Endothelial cell (in vitro differentiated cells): ENCODE measurements around the gene CELF5. TPM values are rescaled to one million over a fixed set of nuclear protein-coding genes. Genes with fewer than 3 reads are reported as not detected.

Source experiments
- DNase-seq: peaks from one replicate; pipeline ENCODE4 v3.0.0; 2021; ENCODE audit warnings: low spot score
- H3K27ac Mint-ChIP-seq: one replicate; pipeline ENCODE4 v1.8.0; 2021; ENCODE audit warnings: mixed read lengths, inconsistent platforms; ENCODE audit not compliant: unreplicated experiment
- H3K27me3 Mint-ChIP-seq: one replicate; pipeline ENCODE4 v1.8.0; 2021; ENCODE audit warnings: mild to moderate bottlenecking, moderate library complexity, mixed read lengths, inconsistent platforms; ENCODE audit not compliant: unreplicated experiment
- H3K36me3 Mint-ChIP-seq: one replicate; pipeline ENCODE4 v1.8.0; 2021; ENCODE audit warnings: mild to moderate bottlenecking, low read depth, mixed read lengths, inconsistent platforms; ENCODE audit not compliant: unreplicated experiment
- H3K4me1 Mint-ChIP-seq: one replicate; pipeline ENCODE4 v1.8.0; 2021; ENCODE audit warnings: mild to moderate bottlenecking, mixed read lengths, inconsistent platforms; ENCODE audit not compliant: unreplicated experiment
- H3K4me3 Mint-ChIP-seq: one replicate; pipeline ENCODE4 v1.8.0; 2021; ENCODE audit warnings: mild to moderate bottlenecking, mixed read lengths, inconsistent platforms; ENCODE audit not compliant: unreplicated experiment
- H3K9me3 Mint-ChIP-seq: one replicate; pipeline ENCODE4 v1.8.0; 2021; ENCODE audit warnings: mixed read lengths, inconsistent platforms; ENCODE audit not compliant: unreplicated experiment
- total RNA-seq: library from RNA; stranded (reverse); fragmentation: NEBNext Ultra II Directional; extraction: Animal tissue kit (Norgen Biotek cat#: 25700); gene quantifications from one replicate; pipeline ENCODE4 v1.2.1, GENCODE V29; 2021; ENCODE audit not compliant: unreplicated experiment
- TF ChIP-seq, protein P1 (sequence below): fragments of 200-600 bp; sonication (generic); IDR thresholded peaks from one replicate; pipeline ENCODE4 v1.5.0; 2021; ENCODE audit warnings: antibody characterized with exemption; ENCODE audit not compliant: unreplicated experiment

CELF5 gene
- total RNA-seq, 1 donor from 2014 or later, result 0.38 TPM

DNA sequence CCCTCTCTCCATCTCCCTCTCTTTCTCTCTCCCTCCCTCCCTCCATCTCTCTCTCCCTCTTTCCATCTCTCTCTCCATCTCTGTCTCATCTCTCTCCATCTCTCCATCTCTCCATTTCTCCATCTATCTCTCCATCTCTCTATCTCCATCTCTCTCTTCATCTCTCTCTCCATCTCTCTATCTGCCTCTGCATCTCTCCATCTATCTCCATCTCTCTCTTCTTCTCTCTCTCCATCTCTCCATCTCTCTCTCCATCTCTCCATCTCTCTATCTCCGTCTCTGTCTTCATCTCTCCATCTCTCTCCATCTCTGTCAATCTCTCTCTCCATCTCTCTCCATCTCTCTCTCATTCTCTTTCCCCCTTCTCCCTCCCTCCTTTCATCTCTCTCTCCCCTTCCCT is 85.8 kb downstream of the CELF5 start:
- Mint-ChIP-seq H3K4me1 (no peaks in the 10 kb centered on the region), H3K36me3 (peaks cover 4% of the 10 kb centered on the region), H3K9me3 (no peaks in the 10 kb centered on the region), H3K4me3 (no peak overlapping the region), H3K27me3 (peaks cover 5% of the 10 kb centered on the region), H3K27ac (no peak overlapping the region)
- TF ChIP-seq, protein P1, sequence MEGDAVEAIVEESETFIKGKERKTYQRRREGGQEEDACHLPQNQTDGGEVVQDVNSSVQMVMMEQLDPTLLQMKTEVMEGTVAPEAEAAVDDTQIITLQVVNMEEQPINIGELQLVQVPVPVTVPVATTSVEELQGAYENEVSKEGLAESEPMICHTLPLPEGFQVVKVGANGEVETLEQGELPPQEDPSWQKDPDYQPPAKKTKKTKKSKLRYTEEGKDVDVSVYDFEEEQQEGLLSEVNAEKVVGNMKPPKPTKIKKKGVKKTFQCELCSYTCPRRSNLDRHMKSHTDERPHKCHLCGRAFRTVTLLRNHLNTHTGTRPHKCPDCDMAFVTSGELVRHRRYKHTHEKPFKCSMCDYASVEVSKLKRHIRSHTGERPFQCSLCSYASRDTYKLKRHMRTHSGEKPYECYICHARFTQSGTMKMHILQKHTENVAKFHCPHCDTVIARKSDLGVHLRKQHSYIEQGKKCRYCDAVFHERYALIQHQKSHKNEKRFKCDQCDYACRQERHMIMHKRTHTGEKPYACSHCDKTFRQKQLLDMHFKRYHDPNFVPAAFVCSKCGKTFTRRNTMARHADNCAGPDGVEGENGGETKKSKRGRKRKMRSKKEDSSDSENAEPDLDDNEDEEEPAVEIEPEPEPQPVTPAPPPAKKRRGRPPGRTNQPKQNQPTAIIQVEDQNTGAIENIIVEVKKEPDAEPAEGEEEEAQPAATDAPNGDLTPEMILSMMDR, result no peak
- no peak for DNase-seq

DNA sequence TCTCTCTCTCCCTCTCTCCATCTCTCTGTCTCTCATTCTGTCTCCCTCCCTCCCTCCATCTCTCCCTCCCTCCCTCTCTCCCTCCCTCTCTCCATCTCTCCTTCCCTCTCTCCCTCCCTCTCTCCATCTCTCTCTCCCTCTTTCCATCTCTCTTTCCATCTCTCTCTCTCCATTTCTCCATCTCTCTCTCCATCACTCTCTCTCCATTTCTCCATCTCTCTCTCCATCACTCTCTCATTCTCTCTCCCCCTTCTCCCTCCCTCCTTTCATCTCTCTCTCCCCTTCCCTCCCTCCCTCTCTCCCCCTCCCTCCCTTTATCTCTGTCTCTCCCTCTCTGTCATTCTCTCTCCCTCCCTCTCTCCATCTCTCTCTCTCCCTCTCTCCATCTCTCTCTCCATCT is 86.2 kb downstream of the CELF5 start:
- no peak for DNase-seq
- H3K36me3 Mint-ChIP-seq, result peaks cover 4% of the 10 kb centered on the region

DNA sequence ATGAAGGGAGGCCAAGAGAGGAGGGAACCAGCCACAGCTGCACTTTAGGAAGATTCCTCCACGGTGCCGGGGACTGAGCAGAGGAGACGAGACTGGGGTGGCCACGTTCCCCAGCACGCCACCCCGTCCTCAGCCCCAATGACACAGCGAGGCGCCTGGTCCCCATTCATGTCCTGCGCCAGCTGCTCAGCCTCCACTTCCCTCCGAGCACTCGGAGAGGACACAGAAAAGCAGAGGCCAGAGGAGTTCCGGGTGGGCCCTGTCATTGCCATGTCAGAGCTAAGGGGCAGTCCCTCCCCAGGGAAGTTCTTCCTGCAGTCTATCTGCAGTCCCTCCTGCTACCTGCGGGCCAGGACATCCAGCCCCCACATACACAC is 88.7 kb downstream of the CELF5 start:
- Mint-ChIP-seq H3K36me3 (peaks cover 4% of the 10 kb centered on the region), H3K9me3 (no peaks in the 10 kb centered on the region), H3K4me1 (no peaks in the 10 kb centered on the region), H3K4me3 (no peak overlapping the region), H3K27ac (no peak overlapping the region), H3K27me3 (peaks cover 7% of the 10 kb centered on the region)
- TF ChIP-seq, protein P1, result no peak
- no peak for DNase-seq

More for the DNA sequence above, 86.2 kb downstream of the CELF5 start:
- TF ChIP-seq, protein P1, result no peak
- no peaks in the 10 kb centered on the region for H3K4me1 Mint-ChIP-seq
- H3K27ac Mint-ChIP-seq, result no peak overlapping the region
- no peaks in the 10 kb centered on the region for H3K9me3 Mint-ChIP-seq
- peaks cover 5% of the 10 kb centered on the region for H3K27me3 Mint-ChIP-seq
- no peak overlapping the region for H3K4me3 Mint-ChIP-seq

DNA sequence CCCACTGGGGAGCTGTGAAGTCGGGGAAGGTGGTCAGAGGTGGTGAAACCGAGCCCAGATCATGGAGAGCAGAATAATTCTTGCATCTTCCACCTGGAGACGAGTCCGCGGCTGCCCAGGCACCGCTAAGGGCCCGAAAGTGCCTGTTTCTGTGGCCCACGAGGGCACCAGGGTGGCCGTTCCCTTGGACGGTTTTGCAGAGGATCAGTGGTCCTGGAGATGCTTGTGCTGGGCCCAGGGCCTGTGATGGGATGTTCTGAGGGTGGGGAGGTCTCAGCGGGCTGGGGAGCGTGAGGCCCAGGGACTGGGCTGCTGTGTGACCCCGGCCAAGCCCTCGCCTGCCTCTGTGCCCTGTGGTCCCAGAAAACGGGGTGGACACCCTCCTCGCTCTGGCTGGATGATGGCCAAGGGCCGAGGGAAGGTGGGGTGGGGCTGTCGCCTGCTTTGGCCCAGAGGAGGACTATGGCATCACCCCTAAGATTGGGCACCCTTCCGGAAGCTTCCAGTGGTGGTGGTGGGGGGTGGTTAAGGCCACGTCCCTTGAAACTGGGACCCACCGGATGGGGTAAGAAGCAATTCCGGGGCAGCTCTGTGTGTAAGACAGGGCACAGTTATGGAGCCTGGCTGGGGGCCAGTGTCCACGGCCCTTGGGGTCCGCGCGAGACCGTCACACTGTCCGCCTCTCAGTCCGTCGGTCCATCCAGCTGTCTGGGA is 90.7 kb downstream of the CELF5 start:
- TF ChIP-seq, protein P1, result no peak
- no peaks in the 10 kb centered on the region for H3K4me1 Mint-ChIP-seq
- no peak overlapping the region for H3K27ac Mint-ChIP-seq
- H3K9me3 Mint-ChIP-seq, result no peaks in the 10 kb centered on the region
- H3K4me3 Mint-ChIP-seq, result no peak overlapping the region
- peaks cover 5% of the 10 kb centered on the region for H3K27me3 Mint-ChIP-seq
- peaks cover 3% of the 10 kb centered on the region for H3K36me3 Mint-ChIP-seq
- no peak for DNase-seq

DNA sequence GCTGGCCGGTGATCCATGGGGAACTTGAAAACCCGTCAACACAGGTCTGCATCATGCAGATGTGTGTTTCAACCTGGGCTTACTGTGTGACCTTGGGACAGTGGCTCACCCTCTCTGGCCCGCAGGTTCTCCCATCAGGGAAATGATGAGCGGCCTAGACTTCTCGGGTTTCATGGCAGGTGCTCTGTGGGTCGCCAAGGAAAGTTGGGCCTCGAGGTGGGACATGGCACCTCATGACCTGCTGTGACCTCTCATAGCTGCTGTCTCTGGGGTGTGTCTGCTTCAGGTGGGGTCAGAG is 91.2 kb downstream of the CELF5 start:
- Mint-ChIP-seq H3K27me3 (peaks cover 5% of the 10 kb centered on the region), H3K36me3 (no peaks in the 10 kb centered on the region), H3K4me3 (no peak overlapping the region), H3K9me3 (no peaks in the 10 kb centered on the region), H3K4me1 (no peaks in the 10 kb centered on the region), H3K27ac (no peak overlapping the region)
- DNase-seq, result no peak
- TF ChIP-seq, protein P1, result no peak
